OCI-LY1 (cell line): ENCODE measurements around the gene FOXN1.

Source experiments
- H2AFZ ChIP-seq: fragments of 200-600 bp; sonication (generic), shearing (Covaris generic); 2 replicates; pipeline ENCODE4 v1.6.0; 2014; ENCODE audit warnings: antibody characterized with exemption, mild to moderate bottlenecking, low read length
- H3F3A ChIP-seq: fragments of 200-600 bp; sonication (generic), shearing (Covaris generic); 2 replicates; pipeline ENCODE4 v1.6.0; 2014; ENCODE audit warnings: mild to moderate bottlenecking, antibody characterized with exemption, low read length, moderate library complexity; ENCODE audit not compliant: insufficient read depth
- H3K27ac ChIP-seq: fragments of 200-600 bp; sonication (generic); 2 replicates; pipeline ENCODE4 v1.5.1; 2014; ENCODE audit warnings: low read length, mixed run types, mild to moderate bottlenecking, low read depth; ENCODE audit not compliant: poor library complexity, severe bottlenecking
- H3K27me3 ChIP-seq: fragments of 200-600 bp; sonication (generic); 2 replicates; pipeline ENCODE4 v1.6.0; 2014; ENCODE audit warnings: antibody characterized with exemption, mild to moderate bottlenecking, low read length, moderate library complexity; ENCODE audit not compliant: insufficient read depth
- H3K36me3 ChIP-seq: fragments of 200-600 bp; sonication (generic); 2 replicates; pipeline ENCODE4 v1.6.1; 2014; ENCODE audit warnings: mild to moderate bottlenecking, antibody characterized with exemption, low read length, moderate library complexity, mixed read lengths; ENCODE audit not compliant: insufficient read depth
- H3K4me1 ChIP-seq: fragments of 200-600 bp; sonication (generic); 2 replicates; pipeline ENCODE4 v1.5.1; 2014; ENCODE audit warnings: mild to moderate bottlenecking, low read length, moderate library complexity; ENCODE audit not compliant: insufficient read depth, severe bottlenecking
- H3K4me2 ChIP-seq: fragments of 200-600 bp; sonication (generic), shearing (Covaris generic); 2 replicates; pipeline ENCODE4 v1.6.1; 2014; ENCODE audit warnings: low read length
- H3K4me3 ChIP-seq: fragments of 200-600 bp; sonication (generic); 2 replicates; pipeline ENCODE4 v1.5.1; 2014; ENCODE audit warnings: low read length, low read depth, mild to moderate bottlenecking, mixed read lengths; ENCODE audit not compliant: poor library complexity, severe bottlenecking
- H3K79me2 ChIP-seq: fragments of 200-600 bp; shearing (Covaris generic); 2 replicates; pipeline ENCODE4 v1.6.1; 2016; ENCODE audit warnings: mixed run types, low read length, mixed read lengths; ENCODE audit not compliant: insufficient read depth
- H3K9ac ChIP-seq: fragments of 200-600 bp; sonication (generic), shearing (Covaris generic); 2 replicates; pipeline ENCODE4 v1.6.1; 2014; ENCODE audit warnings: mild to moderate bottlenecking, low read length, mixed read lengths
- H3K9me2 ChIP-seq: fragments of 200-600 bp; sonication (generic), shearing (Covaris generic); 2 replicates; pipeline ENCODE4 v1.6.1; 2014; ENCODE audit warnings: low read depth, mild to moderate bottlenecking, low read length, mixed read lengths
- H3K9me3 ChIP-seq: fragments of 200-600 bp; shearing (Covaris generic); 2 replicates; pipeline ENCODE4 v1.6.1; 2014; ENCODE audit warnings: low read length, mixed read lengths
- H4K20me1 ChIP-seq: fragments of 200-600 bp; sonication (generic), shearing (Covaris generic); 2 replicates; pipeline ENCODE4 v1.6.0; 2016; ENCODE audit warnings: mild to moderate bottlenecking, low read length; ENCODE audit not compliant: insufficient read depth
- CTCF ChIP-seq: fragments of 200-600 bp; sonication (generic), shearing (Covaris generic); IDR thresholded peaks from 2 replicates; pipeline ENCODE4 v1.5.1; 2017; ENCODE audit warnings: mild to moderate bottlenecking, antibody characterized with exemption, low read length, moderate library complexity, mixed read lengths
- EZH2 ChIP-seq: fragments of 200-600 bp; sonication (generic), shearing (Covaris generic); IDR thresholded peaks from 2 replicates; pipeline ENCODE4 v1.8.0; 2017; ENCODE audit warnings: borderline replicate concordance, mixed run types, mild to moderate bottlenecking, antibody characterized with exemption, low read length, moderate library complexity, mixed read lengths

Gene FOXN1

GRCh38 chr17:28572259-28573039 lies 66.3 kb downstream of the FOXN1 start:
- Histone ChIP-seq H3K36me3 (peaks cover 28% of the 10 kb centered on the region), H3K9me3 (no peaks in the 10 kb centered on the region), H3K9me2 (no peaks in the 10 kb centered on the region), H3K4me1 (peaks cover 57% of the 10 kb centered on the region), H3K79me2 (peaks cover 5% of the 10 kb centered on the region; the same call in 1 of the 2 replicates), H3K27me3 (no peaks in the 10 kb centered on the region), H3K27ac (peak overlapping the region; percentile 49), H3K4me2 (peak overlapping the region; percentile 76), H3K9ac (peak overlapping the region; percentile 81), H3K4me3 (peak overlapping the region; percentile 91), H2AFZ (no peak overlapping the region), H4K20me1 (no peaks in the 10 kb centered on the region), H3F3A (no peaks in the 10 kb centered on the region)
- no peak for TF ChIP-seq EZH2
- no peak for TF ChIP-seq CTCF

GRCh38 chr17:28573040-28573380 lies 66.9 kb downstream of the FOXN1 start:
- H3K27ac ChIP-seq: no peak overlapping the region
- peaks cover 52% of the 10 kb centered on the region for H3K4me1 ChIP-seq
- no peak overlapping the region for H3K9ac ChIP-seq
- peaks cover 34% of the 10 kb centered on the region for H3K36me3 ChIP-seq
- no peaks in the 10 kb centered on the region for H3K27me3 ChIP-seq
- H2AFZ ChIP-seq: no peak overlapping the region
- H3K4me2 ChIP-seq: no peak overlapping the region
- H3K4me3 ChIP-seq: no peak overlapping the region
- no peaks in the 10 kb centered on the region for H3F3A ChIP-seq
- peaks cover 5% of the 10 kb centered on the region; the same call in 1 of the 2 replicates for H3K79me2 ChIP-seq
- no peaks in the 10 kb centered on the region for H3K9me2 ChIP-seq
- no peaks in the 10 kb centered on the region for H3K9me3 ChIP-seq
- TF ChIP-seq EZH2: no peak
- no peaks in the 10 kb centered on the region for H4K20me1 ChIP-seq

GRCh38 chr17:28573521-28573920 lies 67.4 kb downstream of the FOXN1 start:
- Histone ChIP-seq H3K27ac (no peak overlapping the region), H3K79me2 (peaks cover 5% of the 10 kb centered on the region; the same call in 1 of the 2 replicates), H4K20me1 (no peaks in the 10 kb centered on the region), H3K4me2 (no peak overlapping the region), H3K4me1 (peaks cover 47% of the 10 kb centered on the region), H3K9ac (no peak overlapping the region), H3K27me3 (no peaks in the 10 kb centered on the region), H3K9me2 (no peaks in the 10 kb centered on the region), H2AFZ (no peak overlapping the region), H3K4me3 (no peak overlapping the region), H3K36me3 (peaks cover 39% of the 10 kb centered on the region), H3F3A (no peaks in the 10 kb centered on the region), H3K9me3 (no peaks in the 10 kb centered on the region)
- TF ChIP-seq CTCF (no peak), EZH2 (no peak)
